Hippocampal formation (tissue), 2 donors: Measurements from ENCODE around the gene PSAPL1.

Experiments
- DNase-seq, 2 donors: peaks; one replicate each; lab custom pipeline; 2025; lab: John Stamatoyannopoulos, UW

The PSAPL1 gene

GRCh38 chr4:7434766-7435150 lies at the start of gene PSAPL1:
PSAPL1 (minus strand) TSS chr4:7434930; CDS start chr4:7434879, 51 bp downstream.
- no peak for DNase-seq

- no peak for DNase-seq
These were observed 46.5 kb upstream of the PSAPL1 start for GRCh38 chr4:7481227-7481626.

- DNase-seq, result no peak
These were observed 45.7 kb upstream of the PSAPL1 start for GRCh38 chr4:7480423-7480822.

- no peak for DNase-seq
These were observed 43.9 kb upstream of the PSAPL1 start for GRCh38 chr4:7478665-7479064.

GRCh38 chr4:7477695-7478094 lies 43.0 kb upstream of the PSAPL1 start:
- DNase-seq, result no peak

GRCh38 chr4:7476820-7477219 lies 42.1 kb upstream of the PSAPL1 start:
- no peak for DNase-seq

GRCh38 chr4:7475207-7475606 lies 40.5 kb upstream of the PSAPL1 start:
- no peak for DNase-seq

GRCh38 chr4:7474320-7474719 lies 39.6 kb upstream of the PSAPL1 start:
- no peak for DNase-seq

GRCh38 chr4:7473081-7473480 lies 38.4 kb upstream of the PSAPL1 start:
- DNase-seq, result no peak

GRCh38 chr4:7472442-7473013 lies 37.8 kb upstream of the PSAPL1 start:
- DNase-seq, result no peak

- DNase-seq, result no peak
These were observed 35.9 kb upstream of the PSAPL1 start for GRCh38 chr4:7470522-7471128.

GRCh38 chr4:7470111-7470510 lies 35.4 kb upstream of the PSAPL1 start:
- no peak for DNase-seq

- no peak for DNase-seq
These were observed 34.3 kb upstream of the PSAPL1 start for GRCh38 chr4:7469023-7469422.

- DNase-seq, result no peak
These were observed 32.7 kb upstream of the PSAPL1 start for GRCh38 chr4:7467471-7467870.

- DNase-seq, result peak; percentile 80 to 84
These were observed 32.2 kb upstream of the PSAPL1 start for GRCh38 chr4:7466904-7467303.

- DNase-seq, result no peak
These were observed 31.5 kb upstream of the PSAPL1 start for GRCh38 chr4:7466215-7466614.

- no peak for DNase-seq
These were observed 30.3 kb upstream of the PSAPL1 start for GRCh38 chr4:7465017-7465416.

GRCh38 chr4:7464259-7464655 lies 29.5 kb upstream of the PSAPL1 start:
- DNase-seq, result no peak

- DNase-seq, result no peak
These were observed 29.0 kb upstream of the PSAPL1 start for GRCh38 chr4:7463566-7464258.

- DNase-seq, result peak; percentile 59 to 64
These were observed 27.8 kb upstream of the PSAPL1 start for GRCh38 chr4:7462509-7462971.

GRCh38 chr4:7461230-7461629 lies 26.5 kb upstream of the PSAPL1 start:
- no peak for DNase-seq

- DNase-seq, result no peak
These were observed 25.8 kb upstream of the PSAPL1 start for GRCh38 chr4:7460566-7460965.

- no peak for DNase-seq
These were observed 24.7 kb upstream of the PSAPL1 start for GRCh38 chr4:7459471-7459870.
